Upper lobe of left lung (tissue), 6 donors: ENCODE measurements around the gene DENND4C. TPM values are rescaled to one million over a fixed set of nuclear protein-coding genes. Genes with fewer than 3 reads are reported as not detected.

Experiments used
- ATAC-seq, 2 donors: fragments of 200-7000 bp; cut with Tn5 transposase; one replicate each; pipeline ENCODE4 v1.9.1; 2022; ENCODE audit warnings: mild to moderate bottlenecking in 2 of 2, moderate library complexity in 2 of 2; ENCODE audit not compliant: low FRiP score in 2 of 2
- DNase-seq, 2 donors: peaks; one replicate each; pipeline ENCODE4 v3.0.0-alpha.2; 2019 to 2020
- H3K27ac ChIP-seq, 4 donors: fragments of 200-600 bp; sonication (generic); one replicate each; pipeline ENCODE4 v1.5.1; 2016 to 2019
- H3K27me3 ChIP-seq, 4 donors: fragments of 200-600 bp; sonication (generic); one replicate each; pipeline ENCODE4 v1.5.1; 2017 to 2019
- H3K36me3 ChIP-seq, 4 donors: fragments of 200-600 bp; sonication (generic); one replicate each; pipeline ENCODE4 v1.5.1; 2016 to 2019
- H3K4me1 ChIP-seq, 4 donors: fragments of 200-600 bp; sonication (generic); one replicate each; pipeline ENCODE4 v1.5.1; 2018 to 2019
- H3K4me3 ChIP-seq, 4 donors: fragments of 200-600 bp; sonication (generic); one replicate each; pipeline ENCODE4 v1.5.1; 2017 to 2019; ENCODE audit warnings: mild to moderate bottlenecking in 2 of 4, moderate library complexity in 1 of 4
- H3K9me3 ChIP-seq, 4 donors: fragments of 200-600 bp; sonication (generic); one replicate each; pipeline ENCODE4 v1.5.1; 2018 to 2019
- CTCF ChIP-seq, 6 experiments: fragments of 450-650 bp in 4 of 6; fragments of 200-600 bp in 2 of 6; sonication (generic) in 2 of 6; IDR thresholded peaks; one replicate each; pipeline ENCODE4 v1.5.1; 2016 to 2019; ENCODE audit warnings: antibody characterized with exemption in 6 of 6
- EP300 ChIP-seq, 4 donors: sonication (generic); formaldehyde crosslinking; IDR thresholded peaks; one replicate each; pipeline ENCODE4 v1.5.1; 2017; ENCODE audit warnings: antibody characterized with exemption in 4 of 4, control low read depth in 2 of 4
- POLR2A ChIP-seq, 4 donors: fragments of 450-650 bp; IDR thresholded peaks; one replicate each; pipeline ENCODE4 v1.5.1; 2016 to 2017; ENCODE audit warnings: antibody characterized with exemption in 4 of 4, mild to moderate bottlenecking in 2 of 4
- POLR2AphosphoS5 ChIP-seq, 2 donors: sonication (generic); formaldehyde crosslinking; IDR thresholded peaks; one replicate each; pipeline ENCODE4 v1.5.1; 2017; ENCODE audit warnings: antibody characterized with exemption in 2 of 2
- whole genome bisulfite sequencing, 2 donors: methylation state at CpG; one replicate each; pipeline ENCODE4 v1.1.5; 2017 to 2018; 5-methylcytosine and 5-hydroxymethylcytosine counted together
- total RNA-seq, 6 donors: library from RNA; depleted of rRNA in 4 of 6; stranded (reverse); fragments of >200 nt in 4 of 6; gene quantifications; one replicate each; pipeline versions ENCODE4 v1.1.0 to v1.2.1, GENCODE V29; 2016 to 2021
- donor health status: DM: no; HTN: no; CAD: no; lungs with moderate emphysema.
- donor health status: DM: no; HTN: yes; CAD: no; lungs with severe emphysema.

The DENND4C gene
- total RNA-seq, 6 donors from 2014 or later = 66.1 to 181 (median 108) TPM

DNA sequence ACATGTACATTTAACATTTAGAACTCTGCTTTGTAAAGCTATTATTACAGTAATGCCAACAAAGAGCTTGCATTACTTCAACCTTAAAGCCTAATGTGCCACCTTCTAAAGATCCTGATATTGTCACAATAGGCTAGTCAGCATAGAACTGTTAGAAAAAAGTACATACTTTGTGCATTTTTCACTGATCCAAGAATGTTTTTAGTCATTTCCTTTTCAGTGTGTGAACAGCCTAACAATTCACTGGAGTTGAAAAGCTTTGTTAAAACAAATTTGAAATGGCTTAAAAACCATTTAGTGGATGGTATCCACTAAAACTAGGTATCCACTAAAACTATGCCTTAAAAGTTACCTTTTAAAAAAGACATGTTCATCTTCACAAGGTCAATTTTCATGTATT is 145.0 kb downstream of the DENND4C start:
- ATAC-seq (no peak), DNase-seq (no peak)
- H3K27ac ChIP-seq = no peak overlapping the region
- H3K4me3 ChIP-seq = no peak overlapping the region
- H3K9me3 ChIP-seq = no peaks in the 10 kb centered on the region
- peaks cover 17 to 29% (median 20%) of the 10 kb centered on the region in 4 donors for H3K4me1 ChIP-seq
- H3K27me3 ChIP-seq = no peaks in the 10 kb centered on the region
- TF ChIP-seq POLR2A (IDR thresholded peaks at IDR 0.05) (no peak), POLR2AphosphoS5 (IDR thresholded peaks at IDR 0.05) (no peak), CTCF (IDR thresholded peaks at IDR 0.05) (no peak), EP300 (IDR thresholded peaks at IDR 0.05) (no peak)
- H3K36me3 ChIP-seq = peaks cover 20 to 78% (median 43%) of the 10 kb centered on the region in 4 donors

GRCh38 chr9:19376931-19377330 is 146.4 kb downstream of the DENND4C start:
- H3K4me3 ChIP-seq = no peak overlapping the region
- H3K9me3 ChIP-seq = no peaks in the 10 kb centered on the region
- no peaks in the 10 kb centered on the region for H3K27me3 ChIP-seq
- H3K4me1 ChIP-seq = peaks cover 17 to 34% (median 22%) of the 10 kb centered on the region in 4 donors
- DNase-seq (no peak), ATAC-seq (no peak)
- peaks cover 20 to 66% (median 42%) of the 10 kb centered on the region in 4 donors for H3K36me3 ChIP-seq
- TF ChIP-seq POLR2A (IDR thresholded peaks at IDR 0.05) (no peak), EP300 (IDR thresholded peaks at IDR 0.05) (no peak), CTCF (IDR thresholded peaks at IDR 0.05) (no peak), POLR2AphosphoS5 (IDR thresholded peaks at IDR 0.05) (no peak)
- WGBS, 2 donors = 63 to 75% methylated on average over 2 of the region's 2 CpGs
- no peak overlapping the region for H3K27ac ChIP-seq

DNA sequence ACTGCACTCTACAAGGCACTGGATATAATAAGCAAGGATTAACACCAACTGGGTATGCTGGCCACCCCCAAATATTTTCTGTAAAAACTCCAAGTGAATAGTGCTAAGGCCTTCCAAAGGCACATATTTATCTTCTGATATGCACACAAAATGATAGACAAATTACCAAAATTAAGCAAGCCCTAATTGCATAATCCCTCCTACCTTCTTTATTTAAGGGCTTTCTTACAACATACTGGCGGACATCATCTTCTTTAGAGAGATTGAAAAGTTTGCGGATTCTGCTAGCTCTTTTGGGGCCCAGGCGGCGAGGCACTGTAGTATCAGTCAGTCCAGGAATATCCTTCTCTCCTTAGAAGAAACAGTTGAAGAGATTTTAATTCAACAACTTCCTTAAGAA is 147.7 kb downstream of the DENND4C start:
- peak overlapping the region in 2 of 4 donors; percentile 2 to 7 for H3K27ac ChIP-seq
- H3K9me3 ChIP-seq = no peaks in the 10 kb centered on the region
- H3K36me3 ChIP-seq = peaks cover 14 to 55% (median 42%) of the 10 kb centered on the region in 4 donors
- peaks cover 17 to 34% (median 22%) of the 10 kb centered on the region in 4 donors for H3K4me1 ChIP-seq
- ATAC-seq = no peak
- peak overlapping the region in 2 of 4 donors; percentile 68 to 73 for H3K4me3 ChIP-seq
- TF ChIP-seq POLR2A (IDR thresholded peaks at IDR 0.05) (no peak), POLR2AphosphoS5 (IDR thresholded peaks at IDR 0.05) (no peak), CTCF (IDR thresholded peaks at IDR 0.05) (no peak), EP300 (IDR thresholded peaks at IDR 0.05) (no peak)
- 61 to 65% methylated on average over 4 of the region's 4 CpGs for WGBS, 2 donors
- no peak for DNase-seq
- H3K27me3 ChIP-seq = no peaks in the 10 kb centered on the region

DNA sequence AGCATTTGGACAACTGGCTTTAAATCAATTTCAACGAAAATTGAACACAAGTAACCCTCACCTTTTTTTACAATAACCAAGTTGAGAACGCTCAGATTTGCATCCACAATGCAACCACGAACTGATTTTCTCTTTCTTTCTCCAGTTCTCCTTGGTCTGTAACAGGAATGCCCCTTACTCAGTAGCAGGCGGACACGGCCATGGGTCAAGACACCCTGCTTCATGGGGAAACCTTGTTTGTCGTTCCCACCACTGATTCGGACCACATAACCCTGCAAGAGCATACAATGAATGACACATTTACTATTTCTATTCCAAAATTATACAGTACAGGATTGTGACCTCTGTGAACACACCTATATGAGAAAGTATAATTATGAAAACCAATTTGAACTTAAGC is 148.2 kb downstream of the DENND4C start:
- peak overlapping the region in 3 of 4 donors; percentile 51 to 73 (median 68) for H3K4me3 ChIP-seq
- H3K36me3 ChIP-seq = peaks cover 14 to 51% (median 42%) of the 10 kb centered on the region in 4 donors
- WGBS, 2 donors = 41 to 43% methylated on average over 7 of the region's 7 CpGs
- ATAC-seq = no peak
- H3K27me3 ChIP-seq = no peaks in the 10 kb centered on the region
- DNase-seq = no peak
- peaks cover 17 to 34% (median 22%) of the 10 kb centered on the region in 4 donors for H3K4me1 ChIP-seq
- no peaks in the 10 kb centered on the region for H3K9me3 ChIP-seq
- TF ChIP-seq POLR2A (IDR thresholded peaks at IDR 0.05) (no peak), POLR2AphosphoS5 (IDR thresholded peaks at IDR 0.05) (no peak), CTCF (IDR thresholded peaks at IDR 0.05) (no peak), EP300 (IDR thresholded peaks at IDR 0.05) (no peak)
- peak overlapping the region in 3 of 4 donors; percentile 7 to 88 (median 87) for H3K27ac ChIP-seq

DNA sequence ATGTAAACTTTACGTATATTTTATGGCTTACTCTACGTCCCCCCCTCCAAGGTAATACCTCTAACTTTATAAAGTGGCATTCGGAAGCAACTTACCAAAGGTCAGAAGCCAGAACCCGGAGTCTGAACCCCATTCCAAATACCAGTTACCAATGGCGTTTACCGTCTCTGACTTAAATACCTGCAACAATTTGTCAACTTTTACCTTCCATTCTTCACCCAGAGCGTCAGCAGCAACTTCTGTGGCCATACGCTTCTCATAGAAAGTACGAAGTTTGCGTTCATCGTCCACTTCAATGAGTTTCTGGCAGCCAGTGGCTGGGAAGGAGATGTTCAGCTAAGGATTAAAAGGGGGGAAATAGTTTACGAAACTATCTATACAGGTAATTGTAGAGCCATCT is 148.8 kb downstream of the DENND4C start:
- peak overlapping the region; percentile 51 to 78 (median 70) for H3K4me3 ChIP-seq
- no peaks in the 10 kb centered on the region for H3K9me3 ChIP-seq
- ATAC-seq (no peak), DNase-seq (no peak)
- TF ChIP-seq EP300 (IDR thresholded peaks at IDR 0.05) (no peak), CTCF (IDR thresholded peaks at IDR 0.05) (no peak), POLR2A (IDR thresholded peaks at IDR 0.05) (no peak)
- 8% methylated on average over 12 of the region's 12 CpGs for WGBS, 2 donors
- H3K27ac ChIP-seq = peak overlapping the region; percentile 87 to 96 (median 88)
- H3K36me3 ChIP-seq = peaks cover 14 to 44% (median 38%) of the 10 kb centered on the region in 4 donors
- H3K4me1 ChIP-seq = peaks cover 17 to 34% (median 22%) of the 10 kb centered on the region in 4 donors
- H3K27me3 ChIP-seq = no peaks in the 10 kb centered on the region
